GM18873 (cell line): ENCODE data around the gene HMHB1.

Experiments
- ATAC-seq: cut with Tn5 transposase; IDR thresholded peaks from one replicate; pipeline ENCODE4 v1.9.1; 2021; ENCODE audit warnings: mild to moderate bottlenecking, moderate library complexity, moderate number of reproducible peaks; ENCODE audit not compliant: unreplicated experiment, low FRiP score

HMHB1 gene

DNA sequence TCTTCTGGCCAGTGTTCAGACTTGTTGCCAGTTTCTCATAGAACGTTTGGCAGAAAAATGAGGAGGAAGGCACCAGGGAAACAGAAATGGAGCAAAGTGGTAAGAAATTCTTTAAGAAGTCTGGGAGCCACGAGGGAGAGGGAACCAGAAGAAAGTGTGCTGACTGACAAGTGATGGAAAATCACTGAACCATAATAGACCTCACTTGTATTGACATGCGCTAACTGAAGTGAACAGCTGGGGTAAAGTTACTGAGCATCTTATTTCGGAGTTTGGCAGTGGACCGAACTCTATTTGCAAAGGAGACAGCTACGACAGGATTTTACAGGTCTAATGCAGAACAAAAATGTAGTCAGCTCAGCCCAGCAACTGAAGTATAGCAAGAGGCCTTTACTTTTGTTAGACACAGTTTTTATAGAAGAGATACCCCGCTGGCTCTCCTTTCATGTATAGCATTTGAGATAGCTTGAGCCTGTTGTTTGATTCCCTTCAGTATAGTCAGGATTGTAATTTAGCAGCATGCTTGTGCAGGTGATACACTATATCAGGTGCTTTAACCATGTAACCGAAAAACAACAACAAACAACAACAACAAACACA is 53.6 kb downstream of the HMHB1 start:
- ATAC-seq: no peak
